Upper lobe of right lung (tissue), 1 donor: ENCODE data around the gene PAPPA2. TPM values are rescaled to one million over a fixed set of nuclear protein-coding genes. Genes with fewer than 3 reads are reported as not detected.

Experiments used
- ATAC-seq: fragments of 200-7000 bp; cut with Tn5 transposase; one replicate; pipeline ENCODE4 v1.9.1; 2020; ENCODE audit warnings: mild to moderate bottlenecking, moderate library complexity
- DNase-seq: peaks from one replicate; pipeline ENCODE4 v3.0.0-alpha.2; 2020
- H3K27ac ChIP-seq: fragments of 200-600 bp; one replicate; pipeline ENCODE4 v1.8.0; 2022
- H3K27me3 ChIP-seq: fragments of 200-600 bp; one replicate; pipeline ENCODE4 v1.8.0; 2022; ENCODE audit warnings: mild to moderate bottlenecking
- H3K36me3 ChIP-seq: fragments of 200-600 bp; one replicate; pipeline ENCODE4 v1.8.0; 2022
- H3K4me1 ChIP-seq: fragments of 200-600 bp; one replicate; pipeline ENCODE4 v1.8.0; 2022
- H3K4me3 ChIP-seq: fragments of 200-600 bp; one replicate; pipeline ENCODE4 v1.8.0; 2022; ENCODE audit warnings: mild to moderate bottlenecking
- H3K9me3 ChIP-seq: fragments of 200-600 bp; one replicate; pipeline ENCODE4 v1.8.0; 2022
- CTCF ChIP-seq: fragments of 200-600 bp; IDR thresholded peaks from one replicate; pipeline ENCODE4 v1.8.0; 2022; ENCODE audit warnings: antibody characterized with exemption
- intact Hi-C: fragments of 100-400 bp; cut with DNase I; formaldehyde crosslinking; loops from one replicate; pipeline ENCODE4 v1.11.0; 2022
- total RNA-seq: library from RNA; stranded (reverse); fragmentation: NEBNext Ultra II Directional; extraction: Animal tissue kit (Norgen Biotek cat#: 25700); gene quantifications from one replicate; pipeline ENCODE4 v1.2.1, GENCODE V29; 2021
- donor health status: DM: no; HTN: yes; CAD: no; lungs with severe emphysema.

The PAPPA2 gene
- total RNA-seq, 1 donor from 2014 or later = 0.17 TPM

GRCh38 chr1:176775378-176775777 is 312.4 kb downstream of the PAPPA2 start:
- Histone ChIP-seq H3K27me3 (no peaks in the 10 kb centered on the region), H3K4me1 (no peaks in the 10 kb centered on the region), H3K9me3 (no peaks in the 10 kb centered on the region), H3K36me3 (no peaks in the 10 kb centered on the region), H3K27ac (no peak overlapping the region), H3K4me3 (no peak overlapping the region)
- TF ChIP-seq CTCF = no peak
- intact Hi-C loops = no loop called here
- no peak for ATAC-seq
- DNase-seq = no peak

GRCh38 chr1:176775996-176776395 is 313.0 kb downstream of the PAPPA2 start:
- no peak for ATAC-seq
- intact Hi-C loops = no loop called here

GRCh38 chr1:176778056-176778455 is 315.1 kb downstream of the PAPPA2 start:
- intact Hi-C loops = no loop called here
- ATAC-seq = no peak
- no peak for DNase-seq

More at GRCh38 chr1:176775996-176776395, 313.0 kb downstream of the PAPPA2 start:
- TF ChIP-seq CTCF = no peak
- Histone ChIP-seq H3K27me3 (no peaks in the 10 kb centered on the region), H3K4me1 (no peaks in the 10 kb centered on the region), H3K27ac (no peak overlapping the region), H3K36me3 (no peaks in the 10 kb centered on the region), H3K4me3 (no peak overlapping the region), H3K9me3 (no peaks in the 10 kb centered on the region)
- no peak for DNase-seq

GRCh38 chr1:176779992-176780328 is 317.0 kb downstream of the PAPPA2 start:
- Histone ChIP-seq H3K27ac (no peak overlapping the region), H3K27me3 (no peaks in the 10 kb centered on the region), H3K36me3 (no peaks in the 10 kb centered on the region), H3K4me1 (no peaks in the 10 kb centered on the region), H3K4me3 (no peak overlapping the region), H3K9me3 (no peaks in the 10 kb centered on the region)
- ATAC-seq = no peak
- intact Hi-C loops = no loop called here
- TF ChIP-seq CTCF = no peak
- DNase-seq = no peak

More at GRCh38 chr1:176778056-176778455, 315.1 kb downstream of the PAPPA2 start:
- Histone ChIP-seq H3K9me3 (no peaks in the 10 kb centered on the region), H3K27ac (no peak overlapping the region), H3K4me3 (no peak overlapping the region), H3K27me3 (no peaks in the 10 kb centered on the region), H3K36me3 (no peaks in the 10 kb centered on the region), H3K4me1 (no peaks in the 10 kb centered on the region)
- TF ChIP-seq CTCF = no peak

- intact Hi-C loops = no loop called here
- Histone ChIP-seq H3K4me1 (no peaks in the 10 kb centered on the region), H3K27me3 (no peaks in the 10 kb centered on the region), H3K4me3 (no peak overlapping the region), H3K27ac (no peak overlapping the region), H3K36me3 (no peaks in the 10 kb centered on the region), H3K9me3 (no peaks in the 10 kb centered on the region)
- no peak for TF ChIP-seq CTCF
- ATAC-seq = no peak
- no peak for DNase-seq
These were observed 320.3 kb downstream of the PAPPA2 start for GRCh38 chr1:176783309-176783708.

- no peak overlapping the region for H3K27ac ChIP-seq
- H3K9me3 ChIP-seq = no peaks in the 10 kb centered on the region
- DNase-seq (no peak), ATAC-seq (no peak)
- TF ChIP-seq CTCF = no peak
- H3K36me3 ChIP-seq = no peaks in the 10 kb centered on the region
- intact Hi-C loops = no loop called here
- H3K4me1 ChIP-seq = no peaks in the 10 kb centered on the region
- no peak overlapping the region for H3K4me3 ChIP-seq
- no peaks in the 10 kb centered on the region for H3K27me3 ChIP-seq
These were observed 322.1 kb downstream of the PAPPA2 start for GRCh38 chr1:176785056-176785455.
